Heart left ventricle (tissue), 13 donors: ENCODE results near the gene MAPK10.

ENCODE experiments used
- CTCF ChIP-seq, 12 donors: fragments of 200-600 bp; sonication (generic) in 4 of 12; IDR thresholded peaks; one replicate each; pipeline versions ENCODE4 v1.5.0 to v1.8.0; 2018 to 2022; ENCODE audit warnings: antibody characterized with exemption in 12 of 12, mild to moderate bottlenecking in 5 of 12
- POLR2A ChIP-seq, 2 donors: fragments of 450-650 bp; IDR thresholded peaks; one replicate each; pipeline ENCODE4 v1.6.1; 2017; ENCODE audit warnings: antibody characterized with exemption in 2 of 2, mild to moderate bottlenecking in 2 of 2, moderate library complexity in 2 of 2
- donor health status: ischemic (EF 13 %, LVEDD 7.1; RV severe dilation, severe dysfunction).
- donor health status: DM: no; HTN: yes; CAD: no.
- donor health status: DM: no; HTN: no; CAD: no.
- donor health status: ischemic (EF 25% LVEDD 6.9; RV normal size, moderate dysfunction).
- donor health status: ischemic (EF 25% LVEDD 5.7; RV mildly dilated, moderate dysfunction).
- donor health status: ischemic (EF 35%, LVEDD 5.7; RV mildly dilated, moderate dysfunction).
- donor health status: nonischemic (EF 11% LVEDD 7.7; RV severe dilation, severe dysfunction).
- donor health status: DM: yes; HTN: yes; CAD: no.
- donor health status: PGD.
- donor health status: ischemic (EF 29% LVEDD 5.4; RV normal size, mild dysfunction).
- donor health status: nonischemic (EF 23%, LVEDD 6.1; RV moderate dilation, normal function).

GRCh38 chr4:86306816-86307215 is 53.0 kb downstream of the MAPK10 start:
- no peak for TF ChIP-seq CTCF (IDR thresholded peaks at IDR 0.05)
- TF ChIP-seq POLR2A (IDR thresholded peaks at IDR 0.05), result no peak
